Testis (tissue), 3 donors: ENCODE data around the gene IL1RAP. TPM values are rescaled to one million over a fixed set of nuclear protein-coding genes. Genes with fewer than 3 reads are reported as not detected.

ENCODE experiments used
- DNase-seq: peaks from one replicate; pipeline ENCODE4 v3.0.0-alpha.2; 2019
- H3K27ac ChIP-seq, 2 donors: fragments of 200-600 bp; sonication (generic); one replicate each; pipeline ENCODE4 v1.5.1; 2019
- H3K27me3 ChIP-seq: fragments of 200-600 bp; sonication (generic); one replicate; pipeline ENCODE4 v1.5.1; 2019
- H3K36me3 ChIP-seq: fragments of 200-600 bp; sonication (generic); one replicate; pipeline ENCODE4 v1.5.1; 2017; ENCODE audit warnings: low read depth; ENCODE audit errors: missing control alignments
- H3K4me1 ChIP-seq: fragments of 200-600 bp; sonication (generic); one replicate; pipeline ENCODE4 v1.5.1; 2019
- H3K4me3 ChIP-seq, 2 donors: fragments of 200-600 bp; sonication (generic); one replicate each; pipeline ENCODE4 v1.5.1; 2017 to 2019
- H3K9me3 ChIP-seq: fragments of 200-600 bp; sonication (generic); one replicate; pipeline ENCODE4 v1.5.1; 2017
- CTCF ChIP-seq, 3 experiments: fragments of 450-650 bp in 2 of 3; fragments of 200-600 bp in 1 of 3; sonication (generic) in 1 of 3; IDR thresholded peaks; one replicate each; pipeline ENCODE4 v1.5.1; 2016 to 2019; ENCODE audit warnings: antibody characterized with exemption in 3 of 3, mild to moderate bottlenecking in 2 of 3, moderate library complexity in 1 of 3
- POLR2A ChIP-seq: fragments of 450-650 bp; IDR thresholded peaks from one replicate; pipeline ENCODE4 v1.6.1; 2017; ENCODE audit warnings: antibody characterized with exemption, mild to moderate bottlenecking, moderate library complexity
- WGBS, 2 donors: methylation state at CpG; one replicate each; pipeline ENCODE4 v1.1.5; 2018; 5-methylcytosine and 5-hydroxymethylcytosine counted together
- intact Hi-C: fragments of 100-400 bp; cut with DNase I; formaldehyde crosslinking; loops from one replicate; pipeline ENCODE4 v1.15.1; 2023; ENCODE audit warnings: low total_unique reads
- polyA plus RNA-seq: library from polyadenylated mRNA; stranded (reverse); fragments of 350-450 nt; fragmentation: Illumina TruSeq; extraction: RNeasy Lipid Tissue Mini Kit (QIAGEN cat#74804); gene quantifications from one replicate; pipeline ENCODE4 v1.2.3, GENCODE V29; 2014; ENCODE audit warnings: low read depth, low replicate concordance; ENCODE audit not compliant: insufficient read depth
- total RNA-seq, 2 donors: library from RNA; depleted of rRNA; stranded (reverse); fragments of >200 nt; gene quantifications; one replicate each; pipeline ENCODE4 v1.2.3, GENCODE V29; 2016

Gene IL1RAP
- total and polyA plus RNA-seq, 3 donors from 2014 or later = 1.7 to 3.2 (median 2.1) TPM

GRCh38 chr3:190615060-190615384 lies 101.1 kb downstream of the IL1RAP start:
- Histone ChIP-seq H3K4me3 (no peak overlapping the region), H3K36me3 (no peaks in the 10 kb centered on the region), H3K27me3 (no peaks in the 10 kb centered on the region), H3K4me1 (no peaks in the 10 kb centered on the region), H3K27ac (no peak overlapping the region), H3K9me3 (no peaks in the 10 kb centered on the region)
- 96 to 100% methylated on average over 1 of the region's 1 CpG for WGBS, 2 donors
- intact Hi-C loops = no loop called here
- no peak for DNase-seq
- TF ChIP-seq POLR2A (no peak), CTCF (IDR thresholded peaks at IDR 0.05) (no peak)

GRCh38 chr3:190615607-190616006 lies 101.7 kb downstream of the IL1RAP start:
- no peaks in the 10 kb centered on the region for H3K36me3 ChIP-seq
- H3K27me3 ChIP-seq = no peaks in the 10 kb centered on the region
- no peaks in the 10 kb centered on the region for H3K4me1 ChIP-seq
- intact Hi-C loops = no loop called here
- 30 to 35% methylated on average over 1 of the region's 1 CpG for WGBS, 2 donors
- no peaks in the 10 kb centered on the region for H3K9me3 ChIP-seq
- no peak overlapping the region for H3K27ac ChIP-seq
- H3K4me3 ChIP-seq = no peak overlapping the region
- TF ChIP-seq CTCF (IDR thresholded peaks at IDR 0.05) = no peak
- TF ChIP-seq POLR2A = no peak
- no peak for DNase-seq

- Histone ChIP-seq H3K36me3 (no peaks in the 10 kb centered on the region), H3K9me3 (no peaks in the 10 kb centered on the region), H3K27me3 (no peaks in the 10 kb centered on the region), H3K4me1 (no peaks in the 10 kb centered on the region), H3K27ac (no peak overlapping the region), H3K4me3 (no peak overlapping the region)
- TF ChIP-seq POLR2A (no peak), CTCF (IDR thresholded peaks at IDR 0.05) (no peak)
- no peak for DNase-seq
- intact Hi-C loops = no loop called here
- 77 to 87% methylated on average over 6 of the region's 6 CpGs for WGBS, 2 donors
Observed at GRCh38 chr3:190616637-190617036, 102.8 kb downstream of the IL1RAP start.

GRCh38 chr3:190617185-190617584 lies 103.3 kb downstream of the IL1RAP start:
- Histone ChIP-seq H3K27ac (no peak overlapping the region), H3K27me3 (no peaks in the 10 kb centered on the region), H3K4me3 (no peak overlapping the region), H3K36me3 (no peaks in the 10 kb centered on the region), H3K9me3 (no peaks in the 10 kb centered on the region), H3K4me1 (no peaks in the 10 kb centered on the region)
- DNase-seq = no peak
- WGBS, 2 donors = 70 to 79% methylated on average over 3 of the region's 3 CpGs
- TF ChIP-seq POLR2A (no peak), CTCF (IDR thresholded peaks at IDR 0.05) (no peak)
- intact Hi-C loops = no loop called here

- no peak overlapping the region for H3K27ac ChIP-seq
- no peaks in the 10 kb centered on the region for H3K27me3 ChIP-seq
- TF ChIP-seq POLR2A (no peak), CTCF (IDR thresholded peaks at IDR 0.05) (no peak)
- WGBS, 2 donors = 86 to 88% methylated on average over 8 of the region's 8 CpGs
- intact Hi-C loops = no loop called here
- H3K4me1 ChIP-seq = no peaks in the 10 kb centered on the region
- H3K36me3 ChIP-seq = no peaks in the 10 kb centered on the region
- no peak for DNase-seq
- H3K4me3 ChIP-seq = no peak overlapping the region
- H3K9me3 ChIP-seq = no peaks in the 10 kb centered on the region
Observed at GRCh38 chr3:190618330-190619030, 104.6 kb downstream of the IL1RAP start.
